ENCODE measurements around the gene BCL6.

BCL6 gene

DNA sequence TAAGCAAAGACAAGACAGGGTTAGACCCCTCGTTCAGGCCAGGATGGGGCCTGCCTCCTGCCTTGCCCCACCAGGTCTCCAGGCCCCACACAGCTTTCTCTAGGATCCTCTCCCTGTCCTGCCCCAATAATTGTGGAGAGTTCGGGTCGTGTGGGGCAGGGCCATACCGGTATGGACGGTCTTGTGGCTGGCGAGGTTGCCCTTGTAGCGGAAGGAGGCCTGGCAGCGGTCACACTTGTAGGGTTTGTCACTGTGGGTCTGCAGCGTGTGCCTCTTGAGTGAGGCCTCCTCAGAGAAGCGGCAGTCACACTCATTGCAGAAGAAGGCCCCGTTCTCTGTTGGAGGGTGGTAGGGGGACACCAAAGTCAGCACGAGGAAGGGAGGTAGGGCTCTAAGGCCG, 18.7 kb downstream of the BCL6 start:
- DNase-seq (ENCODE audit: low read depth) = no peak
- TF ChIP-seq, protein P1, sequence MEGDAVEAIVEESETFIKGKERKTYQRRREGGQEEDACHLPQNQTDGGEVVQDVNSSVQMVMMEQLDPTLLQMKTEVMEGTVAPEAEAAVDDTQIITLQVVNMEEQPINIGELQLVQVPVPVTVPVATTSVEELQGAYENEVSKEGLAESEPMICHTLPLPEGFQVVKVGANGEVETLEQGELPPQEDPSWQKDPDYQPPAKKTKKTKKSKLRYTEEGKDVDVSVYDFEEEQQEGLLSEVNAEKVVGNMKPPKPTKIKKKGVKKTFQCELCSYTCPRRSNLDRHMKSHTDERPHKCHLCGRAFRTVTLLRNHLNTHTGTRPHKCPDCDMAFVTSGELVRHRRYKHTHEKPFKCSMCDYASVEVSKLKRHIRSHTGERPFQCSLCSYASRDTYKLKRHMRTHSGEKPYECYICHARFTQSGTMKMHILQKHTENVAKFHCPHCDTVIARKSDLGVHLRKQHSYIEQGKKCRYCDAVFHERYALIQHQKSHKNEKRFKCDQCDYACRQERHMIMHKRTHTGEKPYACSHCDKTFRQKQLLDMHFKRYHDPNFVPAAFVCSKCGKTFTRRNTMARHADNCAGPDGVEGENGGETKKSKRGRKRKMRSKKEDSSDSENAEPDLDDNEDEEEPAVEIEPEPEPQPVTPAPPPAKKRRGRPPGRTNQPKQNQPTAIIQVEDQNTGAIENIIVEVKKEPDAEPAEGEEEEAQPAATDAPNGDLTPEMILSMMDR (conservative IDR thresholded peaks at IDR 0.05; ENCODE audit: control insufficient read depth, insufficient read depth, low read depth, low read length) = no peak
- no peak overlapping the region for H3K4me3 ChIP-seq (ENCODE audit: control insufficient read depth, low read depth, low read length)

DNA sequence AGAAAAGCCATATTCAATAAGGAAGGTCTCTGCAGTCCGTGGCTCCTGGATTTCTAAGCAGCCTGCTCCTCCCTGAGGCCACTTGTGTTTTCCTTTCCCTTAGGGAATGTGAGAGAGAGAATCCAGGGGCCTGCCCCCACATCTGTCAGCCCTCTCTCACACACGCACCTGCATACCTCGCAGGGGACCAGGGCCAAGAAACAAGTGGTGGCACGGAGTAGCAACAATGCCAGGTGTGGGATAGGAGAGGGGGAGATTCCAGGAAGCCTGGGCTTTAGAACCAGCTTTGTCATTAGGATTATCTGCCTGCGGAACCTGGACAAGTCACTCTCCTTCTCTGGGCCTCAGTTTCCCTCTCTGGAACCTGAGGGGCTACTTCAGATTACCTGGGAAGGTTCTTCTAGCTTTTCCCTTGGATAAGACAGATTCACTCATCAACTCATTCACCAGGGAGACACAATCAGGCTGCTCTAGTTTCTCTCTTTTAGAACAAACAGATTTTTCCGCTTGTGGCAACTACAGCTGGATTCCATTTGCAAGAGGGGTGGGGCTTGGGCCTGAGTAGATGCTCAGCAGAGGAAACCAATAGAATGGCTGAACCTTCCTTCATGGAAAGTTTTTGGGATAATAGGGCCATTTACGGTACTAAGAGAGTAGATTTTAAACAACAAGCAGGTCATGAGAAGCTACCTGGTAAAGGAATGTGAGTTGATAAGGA, 19.5 kb downstream of the BCL6 start:
- H3K4me3 ChIP-seq (ENCODE audit: control insufficient read depth, low read depth, low read length) = no peak overlapping the region
- TF ChIP-seq, protein P1 (conservative IDR thresholded peaks at IDR 0.05; ENCODE audit: control insufficient read depth, insufficient read depth, low read depth, low read length) = no peak
- no peak for DNase-seq (ENCODE audit: low read depth)

- no peak for DNase-seq (ENCODE audit: low read depth)
- H3K4me3 ChIP-seq (ENCODE audit: control insufficient read depth, low read depth, low read length) = no peak overlapping the region
- TF ChIP-seq, protein P1 (conservative IDR thresholded peaks at IDR 0.05; ENCODE audit: control insufficient read depth, insufficient read depth, low read depth, low read length) = no peak
These were observed 20.0 kb downstream of the BCL6 start for GRCh38 chr3:187725224-187725623.

DNA sequence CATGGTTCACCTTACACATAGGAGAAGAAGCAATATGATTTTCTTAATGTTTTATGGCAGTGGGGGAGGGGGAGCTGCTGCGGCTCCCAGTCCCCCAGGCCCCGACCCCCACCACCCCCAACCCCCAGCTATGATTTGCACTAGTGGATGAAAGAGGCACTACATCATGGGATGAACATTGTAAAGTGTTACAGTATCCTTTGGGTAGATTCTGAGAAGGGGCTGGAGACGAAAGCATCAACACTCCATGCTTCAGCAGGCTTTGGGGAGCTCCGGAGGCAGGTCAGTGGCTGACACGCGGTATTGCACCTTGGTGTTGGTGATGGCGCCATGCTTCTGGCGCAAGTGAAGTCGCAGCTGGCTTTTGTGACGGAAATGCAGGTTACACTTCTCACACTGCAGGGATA, 23.1 kb downstream of the BCL6 start:
- H3K4me3 ChIP-seq (ENCODE audit: control insufficient read depth, low read depth, low read length) = no peak overlapping the region
- DNase-seq (ENCODE audit: low read depth) = no peak
- TF ChIP-seq, protein P1 (conservative IDR thresholded peaks at IDR 0.05; ENCODE audit: control insufficient read depth, insufficient read depth, low read depth, low read length) = peak; percentile 1

- no peak for DNase-seq (ENCODE audit: low read depth)
- TF ChIP-seq, protein P1 (conservative IDR thresholded peaks at IDR 0.05; ENCODE audit: control insufficient read depth, insufficient read depth, low read depth, low read length) = no peak
- no peak overlapping the region for H3K4me3 ChIP-seq (ENCODE audit: control insufficient read depth, low read depth, low read length)
These were observed 24.2 kb downstream of the BCL6 start for GRCh38 chr3:187721055-187721454.

DNA sequence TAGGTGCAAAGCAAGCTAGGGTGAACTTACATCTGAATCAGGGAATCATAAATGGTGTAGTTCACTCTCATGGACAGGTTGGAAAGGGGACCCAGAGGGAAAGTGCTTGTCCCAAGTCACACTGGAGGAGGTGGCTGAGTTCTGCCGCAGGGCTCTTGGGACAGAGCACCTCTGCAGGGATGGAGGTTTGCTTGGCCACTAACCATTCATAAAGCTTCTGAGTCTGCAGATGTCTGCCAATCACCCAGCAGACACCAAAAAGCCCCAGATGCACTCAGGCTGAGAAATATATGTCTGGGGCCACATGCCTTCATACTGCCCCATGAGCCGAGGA, 25.0 kb downstream of the BCL6 start:
- TF ChIP-seq, protein P1 (conservative IDR thresholded peaks at IDR 0.05; ENCODE audit: control insufficient read depth, insufficient read depth, low read depth, low read length) = no peak
- no peak overlapping the region for H3K4me3 ChIP-seq (ENCODE audit: control insufficient read depth, low read depth, low read length)
- no peak for DNase-seq (ENCODE audit: low read depth)

All from fibroblast of mammary gland (primary cell).